ENCODE data around the gene SLC22A5. TPM values are rescaled to one million over a fixed set of nuclear protein-coding genes. Genes with fewer than 3 reads are reported as not detected.

SLC22A5 gene
- polyA plus RNA-seq, 2 of the 4 experiments (the other 2 are of a cell fraction): 27.4 to 35.3 TPM

DNA sequence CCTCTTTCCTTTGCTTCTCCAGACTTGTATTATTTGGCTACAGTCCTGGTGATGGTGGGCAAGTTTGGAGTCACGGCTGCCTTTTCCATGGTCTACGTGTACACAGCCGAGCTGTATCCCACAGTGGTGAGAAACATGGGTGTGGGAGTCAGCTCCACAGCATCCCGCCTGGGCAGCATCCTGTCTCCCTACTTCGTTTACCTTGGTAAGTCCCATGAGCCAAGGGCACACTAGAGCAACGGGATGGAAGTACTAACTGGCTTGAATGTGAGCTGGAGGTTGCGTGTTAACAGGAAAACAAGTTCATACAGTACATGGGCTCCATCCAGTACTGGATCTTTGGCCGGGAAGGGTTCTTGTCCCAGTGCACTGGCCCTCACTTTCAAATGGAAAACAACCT, 22.9 kb downstream of the SLC22A5 start:
- no peak overlapping the region for H3K4me2 ChIP-seq
- H3K27ac ChIP-seq: no peak overlapping the region
- DNase-seq (ENCODE audit: low read depth in 1 of 2, low spot score in 1 of 2) (no peak), ATAC-seq (no peak), FAIRE-seq (no peak)
- H3K4me3 ChIP-seq: no peak overlapping the region
- TF ChIP-seq, protein P1, sequence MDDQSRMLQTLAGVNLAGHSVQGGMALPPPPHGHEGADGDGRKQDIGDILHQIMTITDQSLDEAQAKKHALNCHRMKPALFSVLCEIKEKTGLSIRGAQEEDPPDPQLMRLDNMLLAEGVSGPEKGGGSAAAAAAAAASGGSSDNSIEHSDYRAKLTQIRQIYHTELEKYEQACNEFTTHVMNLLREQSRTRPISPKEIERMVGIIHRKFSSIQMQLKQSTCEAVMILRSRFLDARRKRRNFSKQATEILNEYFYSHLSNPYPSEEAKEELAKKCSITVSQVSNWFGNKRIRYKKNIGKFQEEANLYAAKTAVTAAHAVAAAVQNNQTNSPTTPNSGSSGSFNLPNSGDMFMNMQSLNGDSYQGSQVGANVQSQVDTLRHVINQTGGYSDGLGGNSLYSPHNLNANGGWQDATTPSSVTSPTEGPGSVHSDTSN (IDR thresholded peaks at IDR 0.05): no peak
- TF ChIP-seq ATOH8 (CRISPR knock-in tag; IDR thresholded peaks at IDR 0.05; ENCODE audit: low read depth): no peak
- no peak for TF ChIP-seq KDM5A (IDR thresholded peaks at IDR 0.05)
- TF ChIP-seq FOSL2 (IDR thresholded peaks at IDR 0.05): no peak
- TF ChIP-seq FOSL2 (CRISPR knock-in tag; IDR thresholded peaks at IDR 0.05): no peak
- TF ChIP-seq RCOR1 (IDR thresholded peaks at IDR 0.05; ENCODE audit: low read depth, low read length): no peak
- no peak for TF ChIP-seq NR3C1 (IDR thresholded peaks at IDR 0.05)
- TF ChIP-seq, protein P2, sequence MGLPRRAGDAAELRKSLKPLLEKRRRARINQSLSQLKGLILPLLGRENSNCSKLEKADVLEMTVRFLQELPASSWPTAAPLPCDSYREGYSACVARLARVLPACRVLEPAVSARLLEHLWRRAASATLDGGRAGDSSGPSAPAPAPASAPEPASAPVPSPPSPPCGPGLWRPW (IDR thresholded peaks at IDR 0.05): no peak
- no peak for TF ChIP-seq FOSB (CRISPR knock-in tag; IDR thresholded peaks at IDR 0.05)
- TF ChIP-seq, protein P3, sequence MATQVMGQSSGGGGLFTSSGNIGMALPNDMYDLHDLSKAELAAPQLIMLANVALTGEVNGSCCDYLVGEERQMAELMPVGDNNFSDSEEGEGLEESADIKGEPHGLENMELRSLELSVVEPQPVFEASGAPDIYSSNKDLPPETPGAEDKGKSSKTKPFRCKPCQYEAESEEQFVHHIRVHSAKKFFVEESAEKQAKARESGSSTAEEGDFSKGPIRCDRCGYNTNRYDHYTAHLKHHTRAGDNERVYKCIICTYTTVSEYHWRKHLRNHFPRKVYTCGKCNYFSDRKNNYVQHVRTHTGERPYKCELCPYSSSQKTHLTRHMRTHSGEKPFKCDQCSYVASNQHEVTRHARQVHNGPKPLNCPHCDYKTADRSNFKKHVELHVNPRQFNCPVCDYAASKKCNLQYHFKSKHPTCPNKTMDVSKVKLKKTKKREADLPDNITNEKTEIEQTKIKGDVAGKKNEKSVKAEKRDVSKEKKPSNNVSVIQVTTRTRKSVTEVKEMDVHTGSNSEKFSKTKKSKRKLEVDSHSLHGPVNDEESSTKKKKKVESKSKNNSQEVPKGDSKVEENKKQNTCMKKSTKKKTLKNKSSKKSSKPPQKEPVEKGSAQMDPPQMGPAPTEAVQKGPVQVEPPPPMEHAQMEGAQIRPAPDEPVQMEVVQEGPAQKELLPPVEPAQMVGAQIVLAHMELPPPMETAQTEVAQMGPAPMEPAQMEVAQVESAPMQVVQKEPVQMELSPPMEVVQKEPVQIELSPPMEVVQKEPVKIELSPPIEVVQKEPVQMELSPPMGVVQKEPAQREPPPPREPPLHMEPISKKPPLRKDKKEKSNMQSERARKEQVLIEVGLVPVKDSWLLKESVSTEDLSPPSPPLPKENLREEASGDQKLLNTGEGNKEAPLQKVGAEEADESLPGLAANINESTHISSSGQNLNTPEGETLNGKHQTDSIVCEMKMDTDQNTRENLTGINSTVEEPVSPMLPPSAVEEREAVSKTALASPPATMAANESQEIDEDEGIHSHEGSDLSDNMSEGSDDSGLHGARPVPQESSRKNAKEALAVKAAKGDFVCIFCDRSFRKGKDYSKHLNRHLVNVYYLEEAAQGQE (IDR thresholded peaks at IDR 0.05): no peak
- TF ChIP-seq HOXB5 (CRISPR knock-in tag; IDR thresholded peaks at IDR 0.05): no peak
- no peak for TF ChIP-seq MAZ (IDR thresholded peaks at IDR 0.05; ENCODE audit: borderline replicate concordance, low read depth, low read length)
- no peak for TF ChIP-seq TFCP2L1 (CRISPR knock-in tag; IDR thresholded peaks at IDR 0.05)
- H3K9me3 ChIP-seq: no peaks in the 10 kb centered on the region
- CTCF ChIA-PET: interaction anchor here (0.9 to 11.6 kb wide), 4 partner anchors 16 to 135 kb away, joined by 3 to 217 read pairs (median 78); no protein-coding TSS in a partner anchor
- POLR2A ChIA-PET: no interaction called here
- peaks cover 39% of the 10 kb centered on the region for H3K4me1 ChIP-seq
- WGBS (ENCODE audit: missing lambda C conversion rate): 90% methylated on average over 8 of the region's 8 CpGs

DNA sequence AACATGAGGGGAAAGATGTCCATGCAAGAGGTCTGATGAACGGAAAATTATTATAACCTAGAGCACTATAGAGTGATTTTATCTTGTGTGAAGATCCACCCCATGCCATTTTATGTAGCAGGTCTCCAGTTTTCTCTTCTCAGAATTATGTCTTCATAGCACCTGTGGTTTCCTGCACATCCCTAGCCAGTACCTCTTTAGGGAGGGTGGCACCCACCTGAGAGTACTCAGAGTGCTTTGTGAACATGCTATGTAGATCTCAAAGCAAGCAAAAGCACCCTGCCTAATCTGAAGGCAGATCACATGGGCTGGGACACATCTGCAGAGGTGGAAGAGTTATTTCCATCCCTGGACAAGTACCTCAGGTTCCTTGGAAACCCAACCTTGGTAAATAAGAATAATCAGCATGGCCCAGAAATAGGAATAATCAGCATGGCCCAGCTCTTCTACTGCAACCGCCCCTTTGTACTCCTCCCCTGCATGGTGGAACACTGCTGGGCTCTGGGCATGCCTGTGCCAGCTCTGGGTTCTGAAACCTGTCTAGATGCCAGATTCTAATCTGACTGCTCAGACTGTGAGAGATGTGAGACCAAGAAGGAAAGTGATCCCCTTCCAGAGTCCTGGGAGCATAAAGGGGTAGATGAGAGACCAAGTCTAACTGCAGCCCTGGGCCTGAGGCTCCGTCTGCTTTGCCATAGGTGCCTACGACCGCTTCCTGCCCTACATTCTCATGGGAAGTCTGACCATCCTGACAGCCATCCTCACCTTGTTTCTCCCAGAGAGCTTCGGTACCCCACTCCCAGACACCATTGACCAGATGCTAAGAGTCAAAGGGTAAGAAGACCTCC, 23.7 kb downstream of the SLC22A5 start:
- CTCF ChIA-PET: interaction anchor here (0.7 to 11.6 kb wide), 5 partner anchors 15 to 134 kb away, joined by 3 to 217 read pairs (median 6); partner anchors contain the start of gene SLC22A4
- ATAC-seq: no peak
- peaks cover 31% of the 10 kb centered on the region for H3K4me1 ChIP-seq
- no peak for DNase-seq (ENCODE audit: low read depth in 1 of 2, low spot score in 1 of 2)
- POLR2A ChIA-PET: no interaction called here
- no peak for FAIRE-seq
- no peak overlapping the region for H3K4me2 ChIP-seq
- 90% methylated on average over 6 of the region's 6 CpGs for WGBS (ENCODE audit: missing lambda C conversion rate)
- no peaks in the 10 kb centered on the region for H3K9me3 ChIP-seq
- TF ChIP-seq CBX2 (IDR thresholded peaks at IDR 0.05; ENCODE audit: borderline replicate concordance, low read depth) (no peak), RCOR1 (IDR thresholded peaks at IDR 0.05; ENCODE audit: low read depth, low read length) (no peak), KDM1A (IDR thresholded peaks at IDR 0.05; ENCODE audit: low read depth) (no peak), CHD4 (IDR thresholded peaks at IDR 0.05; ENCODE audit: borderline replicate concordance) (no peak), PHF8 (IDR thresholded peaks at IDR 0.05; ENCODE audit: borderline replicate concordance, low read depth) (no peak), FOSL2 (IDR thresholded peaks at IDR 0.05) (no peak), FOSL2 (CRISPR knock-in tag; IDR thresholded peaks at IDR 0.05) (no peak), KDM5A (IDR thresholded peaks at IDR 0.05) (no peak), EHF (CRISPR knock-in tag; IDR thresholded peaks at IDR 0.05) (no peak), USF2 (IDR thresholded peaks at IDR 0.05) (no peak), ESRRA (IDR thresholded peaks at IDR 0.05; ENCODE audit: borderline replicate concordance, low read length) (no peak)
- TF ChIP-seq, protein P3 (IDR thresholded peaks at IDR 0.05): no peak
- no peak overlapping the region for H3K4me3 ChIP-seq
- no peak overlapping the region for H3K27ac ChIP-seq
